Lower lobe of right lung (tissue), 2 donors: Measurements from ENCODE around the gene FOXK1. TPM values are rescaled to one million over a fixed set of nuclear protein-coding genes. Genes with fewer than 3 reads are reported as not detected.
A peak's percentile ranks its signal among the peaks of the same experiment; 100 is the strongest.

ENCODE experiments used
- ATAC-seq, 2 donors: fragments of 200-7000 bp; cut with Tn5 transposase; one replicate each; pipeline ENCODE4 v1.9.1; 2020 to 2022; ENCODE audit warnings: mild to moderate bottlenecking in 2 of 2, moderate library complexity in 2 of 2
- DNase-seq: peaks from one replicate; pipeline ENCODE4 v3.0.0-alpha.2; 2020
- H3K27ac ChIP-seq: fragments of 200-600 bp; one replicate; pipeline ENCODE4 v1.8.0; 2022
- H3K27me3 ChIP-seq: fragments of 200-600 bp; one replicate; pipeline ENCODE4 v1.8.0; 2022; ENCODE audit warnings: low read depth
- H3K36me3 ChIP-seq: fragments of 200-600 bp; one replicate; pipeline ENCODE4 v1.8.0; 2022; ENCODE audit warnings: mild to moderate bottlenecking
- H3K4me1 ChIP-seq: fragments of 200-600 bp; one replicate; pipeline ENCODE4 v1.8.0; 2022
- H3K4me3 ChIP-seq: fragments of 200-600 bp; one replicate; pipeline ENCODE4 v1.8.0; 2022; ENCODE audit warnings: mild to moderate bottlenecking
- H3K9me3 ChIP-seq: fragments of 200-600 bp; one replicate; pipeline ENCODE4 v1.8.0; 2022
- intact Hi-C: fragments of 100-400 bp; cut with DNase I; formaldehyde crosslinking; loops from one replicate; pipeline ENCODE4 v1.11.0; 2022
- total RNA-seq: library from RNA; stranded (reverse); fragmentation: NEBNext Ultra II Directional; extraction: Animal tissue kit (Norgen Biotek cat#: 25700); gene quantifications from one replicate; pipeline ENCODE4 v1.2.1, GENCODE V29; 2021
- TF ChIP-seq, protein P1 (sequence below): fragments of 200-600 bp; IDR thresholded peaks from one replicate; pipeline ENCODE4 v1.8.0; 2022; ENCODE audit warnings: antibody characterized with exemption, mild to moderate bottlenecking
- donor health status: DM: no; HTN: yes; CAD: no; lungs with severe emphysema.

FOXK1 gene
- total RNA-seq, 1 donor from 2014 or later, result 28.8 TPM

DNA sequence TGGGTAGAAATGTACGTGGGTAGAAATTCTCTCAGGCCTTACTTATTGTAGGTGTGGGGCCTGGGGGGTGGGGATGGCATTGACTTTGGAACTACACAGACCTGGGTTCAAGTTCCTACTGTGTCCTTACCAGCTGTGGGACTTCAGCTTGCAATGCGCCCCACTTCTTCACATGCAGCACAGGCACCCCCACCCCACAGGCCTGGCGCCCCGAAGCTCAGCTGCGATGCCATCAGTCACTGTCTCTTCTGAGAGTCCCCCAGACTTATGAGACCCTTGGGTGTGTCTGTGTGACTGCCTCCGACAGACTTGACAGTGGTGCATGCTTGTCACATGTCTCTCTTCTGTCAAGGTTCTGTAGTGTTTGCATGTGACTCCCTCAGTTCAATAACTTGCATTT lies 90.2 kb downstream of the FOXK1 start:
- Histone ChIP-seq H3K27ac (no peak overlapping the region), H3K4me3 (no peak overlapping the region), H3K4me1 (peaks cover 22% of the 10 kb centered on the region), H3K9me3 (no peaks in the 10 kb centered on the region), H3K36me3 (peaks cover 6% of the 10 kb centered on the region), H3K27me3 (no peaks in the 10 kb centered on the region)
- ATAC-seq (no peak), DNase-seq (no peak)
- intact Hi-C loops, result no loop called here
- TF ChIP-seq, protein P1, sequence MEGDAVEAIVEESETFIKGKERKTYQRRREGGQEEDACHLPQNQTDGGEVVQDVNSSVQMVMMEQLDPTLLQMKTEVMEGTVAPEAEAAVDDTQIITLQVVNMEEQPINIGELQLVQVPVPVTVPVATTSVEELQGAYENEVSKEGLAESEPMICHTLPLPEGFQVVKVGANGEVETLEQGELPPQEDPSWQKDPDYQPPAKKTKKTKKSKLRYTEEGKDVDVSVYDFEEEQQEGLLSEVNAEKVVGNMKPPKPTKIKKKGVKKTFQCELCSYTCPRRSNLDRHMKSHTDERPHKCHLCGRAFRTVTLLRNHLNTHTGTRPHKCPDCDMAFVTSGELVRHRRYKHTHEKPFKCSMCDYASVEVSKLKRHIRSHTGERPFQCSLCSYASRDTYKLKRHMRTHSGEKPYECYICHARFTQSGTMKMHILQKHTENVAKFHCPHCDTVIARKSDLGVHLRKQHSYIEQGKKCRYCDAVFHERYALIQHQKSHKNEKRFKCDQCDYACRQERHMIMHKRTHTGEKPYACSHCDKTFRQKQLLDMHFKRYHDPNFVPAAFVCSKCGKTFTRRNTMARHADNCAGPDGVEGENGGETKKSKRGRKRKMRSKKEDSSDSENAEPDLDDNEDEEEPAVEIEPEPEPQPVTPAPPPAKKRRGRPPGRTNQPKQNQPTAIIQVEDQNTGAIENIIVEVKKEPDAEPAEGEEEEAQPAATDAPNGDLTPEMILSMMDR, result no peak

DNA sequence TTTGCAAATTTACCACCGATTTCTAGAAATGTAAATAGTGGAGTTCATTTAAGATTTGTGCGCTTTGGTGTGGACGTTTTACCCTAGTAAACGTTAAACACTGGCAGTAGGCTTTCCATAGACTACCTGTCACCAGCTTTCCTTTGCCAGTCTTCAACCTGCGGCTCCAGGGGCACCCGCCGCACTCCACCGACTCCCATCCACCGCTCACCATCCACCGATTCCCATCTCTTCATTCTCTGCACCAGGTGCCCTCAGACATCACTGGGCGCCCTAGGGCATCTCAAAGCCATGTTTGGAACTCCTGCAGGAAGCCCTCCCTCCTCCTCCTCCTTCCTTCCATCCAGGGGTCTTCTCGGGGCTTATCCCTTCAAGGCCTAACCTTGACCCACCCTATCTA lies 91.9 kb downstream of the FOXK1 start:
- DNase-seq (no peak), ATAC-seq (no peak)
- no peaks in the 10 kb centered on the region for H3K9me3 ChIP-seq
- TF ChIP-seq, protein P1, result no peak
- intact Hi-C loops, result no loop called here
- peaks cover 32% of the 10 kb centered on the region for H3K4me1 ChIP-seq
- H3K27ac ChIP-seq, result peak overlapping the region; percentile 96
- peaks cover 8% of the 10 kb centered on the region for H3K36me3 ChIP-seq
- H3K4me3 ChIP-seq, result no peak overlapping the region
- no peaks in the 10 kb centered on the region for H3K27me3 ChIP-seq

DNA sequence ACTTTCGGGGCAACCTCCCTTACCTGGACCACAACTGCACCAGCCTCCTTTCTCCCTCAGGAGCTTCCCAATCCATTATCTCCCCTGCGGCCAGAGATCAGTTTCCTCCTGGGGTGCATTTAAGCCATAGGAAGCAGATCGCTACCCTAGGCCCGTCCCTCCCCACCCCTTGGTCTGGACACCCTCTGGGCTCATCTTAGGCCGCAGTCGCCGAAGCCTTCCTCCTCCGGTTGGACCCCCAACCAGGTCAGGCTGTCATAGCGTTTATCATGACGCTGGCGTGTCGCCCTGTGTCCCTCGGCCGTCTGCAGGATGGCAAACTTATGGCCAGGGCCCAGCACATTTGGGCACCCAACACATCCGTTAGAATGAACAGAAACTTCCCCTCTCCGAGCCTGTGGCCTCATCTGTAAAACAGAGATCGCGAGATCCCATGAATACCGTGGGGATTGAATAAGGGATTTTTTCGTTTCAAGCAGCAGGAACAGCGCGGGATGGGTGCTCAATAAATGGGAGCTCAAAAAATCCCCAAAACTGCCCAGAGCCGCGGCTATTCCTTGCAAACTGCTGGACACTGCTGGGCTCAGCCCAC lies 92.7 kb downstream of the FOXK1 start:
- intact Hi-C loops, result no loop called here
- H3K9me3 ChIP-seq, result no peaks in the 10 kb centered on the region
- TF ChIP-seq, protein P1, result no peak
- H3K36me3 ChIP-seq, result peaks cover 12% of the 10 kb centered on the region
- H3K27ac ChIP-seq, result peak overlapping the region; percentile 96
- H3K4me3 ChIP-seq, result peak overlapping the region; percentile 86
- ATAC-seq (peak; percentile 45 to 61), DNase-seq (no peak)
- no peaks in the 10 kb centered on the region for H3K27me3 ChIP-seq
- peaks cover 32% of the 10 kb centered on the region for H3K4me1 ChIP-seq

DNA sequence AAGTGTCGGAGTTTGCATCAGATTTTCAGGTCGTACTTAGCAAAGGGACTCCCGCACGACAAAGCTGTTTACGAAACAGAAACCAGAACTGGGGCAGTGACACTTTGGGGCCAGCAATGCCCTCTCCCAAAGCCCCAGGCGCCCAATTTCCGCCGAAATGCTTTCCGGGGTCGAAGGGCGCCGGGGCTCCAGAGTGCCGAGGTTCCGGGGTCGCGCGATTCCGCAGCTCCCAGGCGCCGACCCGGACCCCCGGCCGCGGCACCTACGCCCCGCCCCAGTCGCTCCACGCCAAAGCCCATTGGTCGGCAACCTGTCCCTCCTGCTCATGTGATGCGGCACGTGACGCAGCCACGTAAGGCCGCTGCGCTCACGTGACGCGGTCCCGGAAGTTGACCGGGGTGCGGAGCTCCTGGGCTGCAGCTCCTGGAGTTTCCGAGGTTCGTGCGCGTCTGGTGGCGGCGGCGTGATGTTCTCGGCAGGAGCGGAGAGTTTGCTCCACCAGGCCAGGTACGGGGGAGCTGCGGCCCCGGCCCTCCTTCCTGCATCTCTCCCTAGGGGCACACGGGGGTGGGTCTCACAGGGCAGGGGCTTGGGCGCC lies 93.3 kb downstream of the FOXK1 start, which contains the start of gene AP5Z1:
Gene AP5Z1, plus strand, starts transcription at position 374 of the 598 bp plus-strand sequence. Its CDS starts 93 bp downstream, at position 467.
- Histone ChIP-seq H3K4me3 (peak within 1 kb of the TSS; percentile 86), H3K27me3 (no peaks in the 10 kb centered on the region), H3K9me3 (no peaks in the 10 kb centered on the region), H3K36me3 (peaks cover 15% of the 10 kb centered on the region), H3K4me1 (peaks cover 32% of the 10 kb centered on the region), H3K27ac (peak within 1 kb of the TSS; percentile 96)
- intact Hi-C loops, result no loop called here
- TF ChIP-seq, protein P1, result no peak
- ATAC-seq (peak; percentile 98 to 99), DNase-seq (peak; percentile 98)

DNA sequence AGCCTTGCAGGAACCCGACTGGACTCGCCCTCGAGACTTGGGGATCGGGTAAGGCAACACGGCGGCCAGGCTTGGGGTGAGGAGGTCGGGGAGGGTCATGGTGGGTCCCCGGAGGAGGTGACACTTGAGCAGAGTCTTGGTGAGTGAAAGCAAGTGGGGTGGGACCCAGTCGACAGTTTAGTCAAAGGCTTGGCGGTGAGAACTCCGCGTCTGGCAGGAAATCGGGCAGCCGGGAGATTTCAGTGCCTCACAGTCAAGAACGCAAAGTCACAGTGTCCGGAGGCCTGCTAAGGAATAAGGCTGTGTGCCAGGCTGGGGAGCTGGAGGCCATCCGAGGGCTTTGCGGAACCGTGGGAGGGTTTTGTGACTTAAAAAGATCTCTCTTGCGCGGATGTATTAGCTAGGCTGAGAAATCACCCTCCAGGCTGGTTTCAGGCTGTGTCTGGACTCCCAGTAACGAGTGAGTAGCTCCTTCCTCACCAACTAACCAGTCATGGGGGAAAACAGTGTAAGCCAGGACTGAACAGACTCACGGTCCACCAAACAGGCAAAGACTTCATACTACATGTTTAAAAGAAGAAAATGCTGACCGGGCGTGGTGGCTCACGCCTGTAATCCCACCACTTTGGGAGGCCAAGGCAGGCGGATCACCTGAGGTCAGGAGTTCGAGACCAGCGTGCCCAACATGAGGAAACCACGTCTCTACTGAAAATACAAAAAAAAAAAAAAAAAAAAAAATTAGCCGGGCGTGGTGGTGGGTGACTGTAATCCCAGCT lies 93.9 kb downstream of the FOXK1 start:
- TF ChIP-seq, protein P1, result no peak
- Histone ChIP-seq H3K9me3 (no peaks in the 10 kb centered on the region), H3K27me3 (no peaks in the 10 kb centered on the region), H3K36me3 (peaks cover 22% of the 10 kb centered on the region), H3K4me1 (peaks cover 32% of the 10 kb centered on the region), H3K27ac (peak overlapping the region; percentile 96), H3K4me3 (peak overlapping the region; percentile 86)
- peak; percentile 47 to 51 for ATAC-seq
- intact Hi-C loops, result no loop called here
- DNase-seq, result no peak
